Breast epithelium (tissue), 3 donors: ENCODE measurements around the gene EIF3A.

Experiments used
- CTCF ChIP-seq, 3 donors: fragments of 450-650 bp; IDR thresholded peaks; one replicate each; pipeline ENCODE4 v1.5.1; 2016 to 2017; ENCODE audit warnings: antibody characterized with exemption in 3 of 3, mild to moderate bottlenecking in 3 of 3, moderate library complexity in 3 of 3
- POLR2A ChIP-seq: fragments of 450-650 bp; IDR thresholded peaks from one replicate; pipeline ENCODE4 v1.6.1; 2016; ENCODE audit warnings: antibody characterized with exemption, mild to moderate bottlenecking, moderate library complexity
- POLR2AphosphoS5 ChIP-seq, 3 donors: sonication (generic); formaldehyde crosslinking; IDR thresholded peaks; one replicate each; pipeline ENCODE4 v1.6.1; 2017; ENCODE audit warnings: antibody characterized with exemption in 3 of 3

- TF ChIP-seq CTCF (IDR thresholded peaks at IDR 0.05) (no peak), POLR2A (no peak), POLR2AphosphoS5 (IDR thresholded peaks at IDR 0.05) (no peak)
Observed at GRCh38 chr10:119078422-119079179, 2.0 kb downstream of the EIF3A start.
